IMR-90 (cell line): ENCODE results near the gene ETV4. TPM values are rescaled to one million over a fixed set of nuclear protein-coding genes. Genes with fewer than 3 reads are reported as not detected.

Source experiments
- ELK1 ChIP-seq: fragments of 150-350 bp; IDR thresholded peaks from 2 replicates; pipeline ENCODE4 v1.6.1; 2016; ENCODE audit warnings: low read depth, mild to moderate bottlenecking, low read length, moderate library complexity, borderline replicate concordance
- MAZ ChIP-seq: IDR thresholded peaks from 2 replicates; pipeline ENCODE4 v1.6.1; 2012; ENCODE audit warnings: low read depth, mild to moderate bottlenecking, low read length, improper control_type of control experiment, moderate library complexity, borderline replicate concordance
- USF2 ChIP-seq: fragments of 150-350 bp; IDR thresholded peaks from 2 replicates; pipeline ENCODE4 v1.6.1; 2017; ENCODE audit warnings: mild to moderate bottlenecking, antibody characterized with exemption, low read length, low read depth
- polyA plus RNA-seq, 3 experiments: library from polyadenylated mRNA; depleted of rRNA; stranded (reverse); fragments of >200 nt; gene quantifications; 2 replicates each; pipeline ENCODE4 v1.2.3, GENCODE V29; 2012; ENCODE audit warnings: low replicate concordance in 1 of 3
- total RNA-seq: library from RNA; depleted of rRNA; stranded (reverse); fragments of >200 nt; gene quantifications from 2 replicates; pipeline ENCODE4 v1.2.3, GENCODE V29; 2012

ETV4 gene
- total and polyA plus RNA-seq, 2 of the 4 experiments (the other 2 are of a cell fraction), result 4.3 to 13.2 TPM

GRCh38 chr17:43574348-43574747, 28.2 kb upstream of the ETV4 start (continued):
- TF ChIP-seq USF2 (no peak), MAZ (no peak), ELK1 (no peak)
